Astrocyte of the spinal cord (primary cell): ENCODE results near the gene SLC25A25.
"Not testable (repeated sequence)": the region's sequence is repeated elsewhere in the genome, so short reads cannot be mapped to it uniquely, and the experiment has no call there.

Source experiments
- DNase-seq: peaks from one replicate; pipeline ENCODE4 v3.0.0; 2011; ENCODE audit warnings: low read depth, low spot score
- H3K4me3 ChIP-seq: 2 replicates; pipeline ENCODE4 v1.5.1; 2011; ENCODE audit warnings: low read depth, mild to moderate bottlenecking, low read length, moderate library complexity
- CTCF ChIP-seq: IDR thresholded peaks from 2 replicates; pipeline ENCODE4 v1.5.1; 2012; ENCODE audit warnings: low read depth, mild to moderate bottlenecking, low read length, inconsistent platforms
- in situ Hi-C: cut with HindIII; loops from 2 replicates; pipeline ENCODE4 v1.10.0; 2017; ENCODE audit warnings: low sequenced_read_pairs

SLC25A25 gene

GRCh38 chr9:128108269-128109049 lies 40.4 kb downstream of the SLC25A25 start:
- no peak for TF ChIP-seq CTCF
- no peak overlapping the region for H3K4me3 ChIP-seq
- in situ Hi-C loops: no loop called here
- no peak for DNase-seq

GRCh38 chr9:128109050-128109709 lies 41.1 kb downstream of the SLC25A25 start:
- H3K4me3 ChIP-seq: no peak overlapping the region
- in situ Hi-C loops: no loop called here
- TF ChIP-seq CTCF: no peak
- no peak for DNase-seq

- in situ Hi-C loops, DNase-seq: not testable (repeated sequence)
These were observed 43.7 kb downstream of the SLC25A25 start for GRCh38 chr9:128111726-128112125.

DNA sequence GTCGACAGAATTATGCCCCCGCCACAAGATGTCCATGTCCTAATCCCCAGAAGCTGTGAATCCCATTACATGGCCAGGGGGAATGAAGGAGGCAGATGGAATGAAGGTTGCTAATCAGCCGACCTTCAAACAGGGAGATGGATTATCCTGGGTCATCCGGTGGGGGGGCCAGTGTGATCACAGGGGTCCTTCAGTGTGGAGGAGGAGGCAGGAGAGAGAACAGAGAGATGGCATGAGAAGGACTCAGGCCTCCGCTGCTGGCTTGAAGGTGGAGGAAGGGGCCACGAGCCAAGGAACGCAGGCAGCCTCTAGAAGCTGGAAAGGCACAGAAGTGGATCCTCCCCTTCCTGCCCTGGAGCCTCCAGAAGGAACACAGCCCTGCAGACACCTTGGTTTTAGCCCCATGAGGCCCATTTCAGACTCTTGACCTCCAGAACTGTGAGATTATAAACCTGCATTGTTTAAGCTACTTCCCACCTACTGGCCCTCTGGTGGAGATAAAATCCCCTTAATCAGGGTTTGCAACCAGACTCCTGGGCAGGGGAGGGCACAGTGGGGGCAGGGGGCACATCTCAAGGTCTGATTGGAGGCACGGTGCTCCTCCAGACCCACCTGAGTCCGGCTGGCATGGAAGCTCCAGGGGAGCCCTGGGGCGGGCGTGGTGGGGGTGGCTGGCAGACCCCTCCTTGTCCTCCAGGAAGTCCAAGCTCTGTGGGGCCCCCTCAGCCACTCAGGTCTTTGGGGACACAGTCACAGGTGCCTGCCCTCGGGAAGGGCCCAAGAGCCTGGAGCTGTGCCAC lies 45.7 kb downstream of the SLC25A25 start:
- H3K4me3 ChIP-seq: no peak overlapping the region
- no peak for TF ChIP-seq CTCF
- in situ Hi-C loops: no loop called here
- DNase-seq: no peak

More at GRCh38 chr9:128111726-128112125, 43.7 kb downstream of the SLC25A25 start:
- not testable (repeated sequence) for H3K4me3 ChIP-seq

DNA sequence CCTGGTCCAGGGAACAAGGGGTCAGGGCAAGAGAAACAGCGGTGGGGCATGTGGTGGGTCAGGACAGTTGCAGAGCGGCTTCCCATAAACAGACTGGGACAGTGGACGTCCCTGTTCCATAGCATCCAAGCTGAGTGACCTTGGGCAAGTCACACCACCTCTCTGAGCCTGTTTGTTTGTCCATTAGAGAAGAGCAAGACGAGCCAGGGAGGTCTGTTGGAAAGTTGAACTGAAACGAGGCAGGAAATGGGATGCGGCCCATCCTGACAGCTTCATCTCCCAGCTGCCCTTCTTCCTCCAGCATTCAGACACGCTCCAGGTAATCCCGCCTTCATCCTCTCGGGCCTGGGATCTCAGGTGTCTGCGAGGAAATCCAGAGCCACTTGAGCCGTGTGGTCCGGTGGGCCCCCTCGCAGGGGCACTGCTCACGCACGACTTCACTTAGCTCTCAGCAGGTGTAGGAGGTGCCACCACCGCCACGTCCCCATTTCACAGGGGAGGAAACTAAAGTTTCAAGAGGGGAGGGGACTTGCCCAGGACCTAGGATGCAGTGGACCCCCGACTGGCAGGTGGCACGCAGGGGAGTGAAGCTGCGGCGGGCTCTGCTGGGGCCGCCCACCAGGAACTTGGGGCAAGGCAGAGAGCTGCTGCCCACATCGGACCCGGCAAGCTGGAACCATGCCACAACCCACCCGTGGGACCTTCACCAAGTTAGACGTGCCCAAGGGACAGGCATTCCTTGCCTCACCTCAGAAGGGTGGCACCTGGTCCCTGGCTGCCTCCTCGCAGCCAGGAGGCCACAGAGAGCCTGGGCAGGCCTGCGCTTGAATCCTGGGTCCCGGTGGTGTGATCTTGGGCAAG lies 46.5 kb downstream of the SLC25A25 start:
- no peak for TF ChIP-seq CTCF
- in situ Hi-C loops: no loop called here
- no peak for DNase-seq
- H3K4me3 ChIP-seq: no peak overlapping the region

DNA sequence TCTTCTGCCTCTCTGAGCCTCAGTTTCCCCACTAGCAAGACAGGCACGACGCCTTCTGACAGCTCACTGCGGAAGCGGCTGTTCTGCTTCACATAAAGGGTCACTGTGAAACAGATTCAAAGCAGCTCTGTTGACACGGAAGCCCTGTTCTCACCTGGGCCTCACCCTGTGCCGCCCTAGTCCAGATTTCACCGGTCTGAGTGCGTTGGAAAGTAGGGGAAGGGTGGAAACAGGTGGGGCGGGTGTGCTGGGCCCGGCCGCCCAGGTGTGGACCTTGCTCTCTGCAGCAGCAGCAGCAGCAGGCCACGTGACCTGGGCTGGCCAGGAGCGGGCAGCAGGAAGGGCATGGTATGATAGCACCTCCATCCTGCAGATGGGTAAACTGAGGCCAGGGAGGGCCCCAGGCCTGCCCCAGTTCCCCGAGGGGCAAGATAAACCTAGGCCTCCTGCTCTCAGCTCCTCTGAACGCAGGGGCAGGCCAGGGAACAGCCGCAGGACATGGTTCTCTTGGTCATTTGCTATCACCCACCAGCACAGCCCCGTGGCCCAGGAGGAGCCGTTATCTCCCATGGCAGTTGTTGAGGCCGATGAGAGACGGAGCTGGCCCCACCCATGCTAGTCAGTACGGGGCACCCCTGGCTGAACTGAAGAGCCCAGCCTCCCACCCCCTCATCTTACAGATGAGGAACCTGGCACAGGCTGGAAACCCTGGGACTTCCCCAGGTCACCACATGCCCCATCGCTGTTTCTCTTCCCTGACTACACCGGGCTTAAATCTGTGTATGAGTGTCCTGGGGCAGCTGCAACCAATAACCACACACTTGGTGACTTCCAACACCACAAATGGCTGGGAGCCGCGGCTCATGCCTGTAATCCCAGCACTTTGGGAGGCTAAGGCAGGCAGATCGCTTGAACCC lies 47.4 kb downstream of the SLC25A25 start:
- H3K4me3 ChIP-seq: no peak overlapping the region
- DNase-seq: no peak
- TF ChIP-seq CTCF: no peak
- in situ Hi-C loops: no loop called here
